ENCODE results near the gene NTF3.

The NTF3 gene

DNA sequence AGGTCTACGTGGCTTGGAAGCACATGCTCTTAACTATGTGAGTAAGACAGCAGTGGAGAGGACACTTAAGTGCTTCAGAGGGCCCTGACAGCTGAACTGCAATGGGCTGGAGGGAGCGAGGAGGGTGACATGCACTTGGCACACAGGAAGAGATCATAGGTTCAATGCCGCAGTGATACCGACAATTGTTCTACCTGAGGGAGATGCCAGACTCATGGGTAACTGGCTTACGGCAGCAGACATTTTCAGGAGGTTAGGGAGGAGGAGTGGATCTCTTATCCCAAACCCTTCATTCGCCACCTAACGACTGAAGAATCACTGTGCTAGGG is 68.4 kb downstream of the NTF3 start:
- TF ChIP-seq, protein P1, sequence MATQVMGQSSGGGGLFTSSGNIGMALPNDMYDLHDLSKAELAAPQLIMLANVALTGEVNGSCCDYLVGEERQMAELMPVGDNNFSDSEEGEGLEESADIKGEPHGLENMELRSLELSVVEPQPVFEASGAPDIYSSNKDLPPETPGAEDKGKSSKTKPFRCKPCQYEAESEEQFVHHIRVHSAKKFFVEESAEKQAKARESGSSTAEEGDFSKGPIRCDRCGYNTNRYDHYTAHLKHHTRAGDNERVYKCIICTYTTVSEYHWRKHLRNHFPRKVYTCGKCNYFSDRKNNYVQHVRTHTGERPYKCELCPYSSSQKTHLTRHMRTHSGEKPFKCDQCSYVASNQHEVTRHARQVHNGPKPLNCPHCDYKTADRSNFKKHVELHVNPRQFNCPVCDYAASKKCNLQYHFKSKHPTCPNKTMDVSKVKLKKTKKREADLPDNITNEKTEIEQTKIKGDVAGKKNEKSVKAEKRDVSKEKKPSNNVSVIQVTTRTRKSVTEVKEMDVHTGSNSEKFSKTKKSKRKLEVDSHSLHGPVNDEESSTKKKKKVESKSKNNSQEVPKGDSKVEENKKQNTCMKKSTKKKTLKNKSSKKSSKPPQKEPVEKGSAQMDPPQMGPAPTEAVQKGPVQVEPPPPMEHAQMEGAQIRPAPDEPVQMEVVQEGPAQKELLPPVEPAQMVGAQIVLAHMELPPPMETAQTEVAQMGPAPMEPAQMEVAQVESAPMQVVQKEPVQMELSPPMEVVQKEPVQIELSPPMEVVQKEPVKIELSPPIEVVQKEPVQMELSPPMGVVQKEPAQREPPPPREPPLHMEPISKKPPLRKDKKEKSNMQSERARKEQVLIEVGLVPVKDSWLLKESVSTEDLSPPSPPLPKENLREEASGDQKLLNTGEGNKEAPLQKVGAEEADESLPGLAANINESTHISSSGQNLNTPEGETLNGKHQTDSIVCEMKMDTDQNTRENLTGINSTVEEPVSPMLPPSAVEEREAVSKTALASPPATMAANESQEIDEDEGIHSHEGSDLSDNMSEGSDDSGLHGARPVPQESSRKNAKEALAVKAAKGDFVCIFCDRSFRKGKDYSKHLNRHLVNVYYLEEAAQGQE (IDR thresholded peaks at IDR 0.05; ENCODE audit: insufficient read depth in 1 of 2, low read depth in 2 of 2, low read length in 2 of 2): no peak
- TF ChIP-seq POLR2AphosphoS5 (IDR thresholded peaks at IDR 0.05; ENCODE audit: low read depth, low read length) (no peak), TAF1 (IDR thresholded peaks at IDR 0.05; ENCODE audit: borderline replicate concordance, insufficient read depth, low read length) (no peak), FOXP2 (optimal IDR thresholded peaks at IDR 0.05; ENCODE audit: borderline replicate concordance, extremely low read depth, extremely low read length, insufficient read depth) (no peak), SIN3A (IDR thresholded peaks at IDR 0.05; ENCODE audit: borderline replicate concordance, insufficient read depth, low read length) (no peak)

DNA sequence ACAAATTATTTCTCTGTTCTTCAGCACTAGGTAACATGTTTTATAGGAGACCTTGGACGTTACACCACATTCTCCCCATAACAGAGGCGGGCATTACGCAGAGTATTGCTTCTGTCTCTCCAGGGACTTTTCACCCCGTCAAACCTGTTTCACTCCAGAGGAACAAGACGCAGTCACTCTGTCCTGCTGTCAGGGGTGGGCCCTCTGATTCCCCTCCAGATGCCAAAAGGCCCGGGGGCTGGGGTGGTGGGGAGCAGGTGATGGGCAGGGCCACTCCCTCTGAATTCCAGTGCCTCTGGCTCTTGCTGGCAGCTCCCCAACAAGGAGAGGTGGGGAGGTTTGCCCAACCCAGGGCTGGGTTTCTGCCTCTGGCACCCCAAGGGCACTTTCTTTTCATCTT is 71.9 kb downstream of the NTF3 start:
- TF ChIP-seq SIN3A (IDR thresholded peaks at IDR 0.05; ENCODE audit: borderline replicate concordance, insufficient read depth, low read length) (no peak), TAF1 (IDR thresholded peaks at IDR 0.05; ENCODE audit: borderline replicate concordance, insufficient read depth, low read length) (no peak), FOXP2 (optimal IDR thresholded peaks at IDR 0.05; ENCODE audit: borderline replicate concordance, extremely low read depth, extremely low read length, insufficient read depth) (no peak), POLR2AphosphoS5 (IDR thresholded peaks at IDR 0.05; ENCODE audit: low read depth, low read length) (no peak)
- TF ChIP-seq, protein P1 (IDR thresholded peaks at IDR 0.05; ENCODE audit: insufficient read depth in 1 of 2, low read depth in 2 of 2, low read length in 2 of 2): no peak

DNA sequence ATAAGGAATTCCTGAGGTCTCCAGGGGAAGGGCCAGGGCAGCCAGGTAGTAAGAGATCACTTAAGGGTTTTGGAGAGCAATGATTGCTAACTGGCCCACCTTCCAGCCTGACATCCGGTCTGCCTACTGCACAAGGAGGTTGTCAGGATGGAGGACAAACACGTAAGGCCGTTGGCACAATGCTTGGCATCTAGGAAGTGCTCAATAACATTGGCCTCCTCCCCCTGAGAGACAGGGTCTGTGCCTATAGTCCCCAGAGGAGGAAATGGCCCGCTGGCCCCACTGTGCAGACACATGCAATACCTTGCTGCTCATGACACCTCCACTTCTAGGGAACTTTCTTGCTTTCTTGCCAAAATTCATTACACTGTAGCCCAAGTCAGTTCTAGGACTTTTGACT is 73.2 kb downstream of the NTF3 start:
- TF ChIP-seq FOXP2 (optimal IDR thresholded peaks at IDR 0.05; ENCODE audit: borderline replicate concordance, extremely low read depth, extremely low read length, insufficient read depth): no peak
- no peak for TF ChIP-seq POLR2AphosphoS5 (IDR thresholded peaks at IDR 0.05; ENCODE audit: low read depth, low read length)
- no peak for TF ChIP-seq SIN3A (IDR thresholded peaks at IDR 0.05; ENCODE audit: borderline replicate concordance, insufficient read depth, low read length)
- TF ChIP-seq, protein P1 (IDR thresholded peaks at IDR 0.05; ENCODE audit: insufficient read depth in 1 of 2, low read depth in 2 of 2, low read length in 2 of 2): no peak
- no peak for TF ChIP-seq TAF1 (IDR thresholded peaks at IDR 0.05; ENCODE audit: borderline replicate concordance, insufficient read depth, low read length)

DNA sequence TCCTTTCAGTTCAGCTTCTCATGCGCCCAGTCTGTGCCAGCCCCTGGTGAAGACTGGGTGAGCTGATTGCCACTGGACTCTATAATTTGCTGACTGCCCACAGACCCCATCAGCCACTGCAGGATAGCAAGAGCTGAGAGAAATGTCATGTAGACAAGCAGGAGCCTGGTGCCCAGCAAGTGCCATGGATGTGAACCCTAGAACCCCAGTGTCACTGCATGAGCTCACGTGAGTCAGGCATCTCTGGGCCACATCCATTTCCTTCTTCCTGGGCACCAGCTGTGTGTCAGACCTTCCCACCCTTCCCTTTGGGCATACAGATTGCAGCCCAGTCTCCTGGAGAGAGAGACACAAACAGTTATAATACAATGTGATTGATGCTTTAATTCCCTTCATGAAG is 73.8 kb downstream of the NTF3 start:
- TF ChIP-seq, protein P1 (IDR thresholded peaks at IDR 0.05; ENCODE audit: insufficient read depth in 1 of 2, low read depth in 2 of 2, low read length in 2 of 2): no peak

DNA sequence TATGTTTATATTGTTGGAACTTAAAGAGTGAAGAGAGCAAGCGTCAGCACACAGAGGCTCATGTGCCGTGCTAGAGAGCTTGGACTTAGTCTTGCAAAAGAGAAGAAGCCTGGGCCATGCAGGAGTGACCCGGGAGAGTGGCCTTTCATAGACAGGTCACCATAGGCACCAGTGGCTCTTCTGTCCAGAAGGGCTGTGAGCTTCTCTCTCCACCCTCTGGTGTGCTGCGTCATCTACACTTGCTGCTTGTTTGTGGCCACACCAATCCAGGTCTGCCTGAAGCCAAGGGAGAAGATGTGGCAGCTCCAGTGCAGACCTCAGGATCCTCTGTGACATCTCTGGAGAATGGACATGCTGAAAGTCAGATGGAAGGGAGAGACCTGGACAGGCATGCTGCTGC is 74.4 kb downstream of the NTF3 start:
- TF ChIP-seq TAF1 (IDR thresholded peaks at IDR 0.05; ENCODE audit: borderline replicate concordance, insufficient read depth, low read length) (no peak), POLR2AphosphoS5 (IDR thresholded peaks at IDR 0.05; ENCODE audit: low read depth, low read length) (no peak), FOXP2 (optimal IDR thresholded peaks at IDR 0.05; ENCODE audit: borderline replicate concordance, extremely low read depth, extremely low read length, insufficient read depth) (no peak), SIN3A (IDR thresholded peaks at IDR 0.05; ENCODE audit: borderline replicate concordance, insufficient read depth, low read length) (no peak)
- TF ChIP-seq, protein P1 (IDR thresholded peaks at IDR 0.05; ENCODE audit: insufficient read depth in 1 of 2, low read depth in 2 of 2, low read length in 2 of 2): no peak

Data from PFSK-1 (cell line).